ENCODE results near the gene ATAD1.

The ATAD1 gene

GRCh38 chr10:87715552-87716347 is 102.3 kb downstream of the ATAD1 start:
- DNase-seq (ENCODE audit: low read depth, low spot score): no peak

GRCh38 chr10:87713707-87714106 is 104.3 kb downstream of the ATAD1 start:
- no peak for DNase-seq (ENCODE audit: low read depth, low spot score)

GRCh38 chr10:87712913-87713616 is 105.0 kb downstream of the ATAD1 start:
- DNase-seq (ENCODE audit: low read depth, low spot score): no peak

- no peak for DNase-seq (ENCODE audit: low read depth, low spot score)
Measured at GRCh38 chr10:87707254-87707653, 110.8 kb downstream of the ATAD1 start.

GRCh38 chr10:87706731-87707130 is 111.3 kb downstream of the ATAD1 start:
- DNase-seq (ENCODE audit: low read depth, low spot score): no peak

- DNase-seq (ENCODE audit: low read depth, low spot score): no peak
Measured at GRCh38 chr10:87705339-87705738, 112.7 kb downstream of the ATAD1 start.

GRCh38 chr10:87703771-87704170 is 114.3 kb downstream of the ATAD1 start:
- DNase-seq (ENCODE audit: low read depth, low spot score): no peak

- DNase-seq (ENCODE audit: low read depth, low spot score): no peak
Measured at GRCh38 chr10:87702973-87703294, 115.1 kb downstream of the ATAD1 start.

GRCh38 chr10:87702260-87702972 is 115.6 kb downstream of the ATAD1 start:
- no peak for DNase-seq (ENCODE audit: low read depth, low spot score)

Data from activated CD4-positive, CD25-positive, alpha-beta regulatory T cell treated with anti-CD3 and anti-CD28 coated beads, Interleukin-2, amount 50 U/mL, for 16 hours (primary cell).